ENCODE measurements around the gene ADIG. TPM values are rescaled to one million over a fixed set of nuclear protein-coding genes. Genes with fewer than 3 reads are reported as not detected.
"Not testable (repeated sequence)": the region's sequence is repeated elsewhere in the genome, so short reads cannot be mapped to it uniquely, and the experiment has no call there.

Gene ADIG
- polyA plus RNA-seq, 2 donors: not detected

GRCh38 chr20:38585404-38586180 is 4.6 kb downstream of the ADIG start:
- 75 to 83% methylated on average over 10 of the region's 10 CpGs for WGBS, 2 donors
- no peak overlapping the region for H3K27ac ChIP-seq (ENCODE audit: low read depth in 2 of 2, low read length in 1 of 2)
- H3K9me3 ChIP-seq (ENCODE audit: control insufficient read depth in 2 of 2, insufficient read depth in 1 of 2, low read depth in 1 of 2, low read length in 1 of 2): no peaks in the 10 kb centered on the region
- H3K4me1 ChIP-seq (ENCODE audit: control insufficient read depth in 2 of 2, insufficient read depth in 2 of 2, low read length in 1 of 2): peaks cover 0 to 7% of the 10 kb centered on the region in 2 donors
- H3K4me3 ChIP-seq (ENCODE audit: low read depth in 1 of 2, low read length in 2 of 2): no peak overlapping the region
- H3K27me3 ChIP-seq (ENCODE audit: control insufficient read depth in 1 of 2, insufficient read depth in 2 of 2, low read length in 2 of 2): no peaks in the 10 kb centered on the region
- no peaks in the 10 kb centered on the region for H3K36me3 ChIP-seq (ENCODE audit: control insufficient read depth in 2 of 2, insufficient read depth in 2 of 2, low read length in 1 of 2)

GRCh38 chr20:38586181-38586525 is 5.2 kb downstream of the ADIG start:
- peaks cover 0 to 6% of the 10 kb centered on the region in 2 donors for H3K4me1 ChIP-seq (ENCODE audit: control insufficient read depth in 2 of 2, insufficient read depth in 2 of 2, low read length in 1 of 2)
- WGBS, 2 donors: 58 to 65% methylated on average over 3 of the region's 3 CpGs
- no peaks in the 10 kb centered on the region for H3K27me3 ChIP-seq (ENCODE audit: control insufficient read depth in 1 of 2, insufficient read depth in 2 of 2, low read length in 2 of 2)
- H3K9me3 ChIP-seq (ENCODE audit: control insufficient read depth in 2 of 2, insufficient read depth in 1 of 2, low read depth in 1 of 2, low read length in 1 of 2): no peaks in the 10 kb centered on the region
- no peak overlapping the region for H3K27ac ChIP-seq (ENCODE audit: low read depth in 2 of 2, low read length in 1 of 2)
- H3K36me3 ChIP-seq (ENCODE audit: control insufficient read depth in 2 of 2, insufficient read depth in 2 of 2, low read length in 1 of 2): no peaks in the 10 kb centered on the region
- no peak overlapping the region for H3K4me3 ChIP-seq (ENCODE audit: low read depth in 1 of 2, low read length in 2 of 2)

- Histone ChIP-seq H3K27me3 (ENCODE audit: control insufficient read depth in 1 of 2, insufficient read depth in 2 of 2, low read length in 2 of 2) (no peaks in the 10 kb centered on the region), H3K9me3 (ENCODE audit: control insufficient read depth in 2 of 2, insufficient read depth in 1 of 2, low read depth in 1 of 2, low read length in 1 of 2) (no peaks in the 10 kb centered on the region), H3K4me1 (ENCODE audit: control insufficient read depth in 2 of 2, insufficient read depth in 2 of 2, low read length in 1 of 2) (peaks cover 0 to 5% of the 10 kb centered on the region in 2 donors), H3K4me3 (ENCODE audit: low read depth in 1 of 2, low read length in 2 of 2) (no peak overlapping the region), H3K36me3 (ENCODE audit: control insufficient read depth in 2 of 2, insufficient read depth in 2 of 2, low read length in 1 of 2) (no peaks in the 10 kb centered on the region), H3K27ac (ENCODE audit: low read depth in 2 of 2, low read length in 1 of 2) (no peak overlapping the region)
- WGBS, 2 donors: 86 to 88% methylated on average over 6 of the region's 6 CpGs
These were observed 7.3 kb downstream of the ADIG start for GRCh38 chr20:38588303-38588702.

GRCh38 chr20:38589351-38589750 is 8.4 kb downstream of the ADIG start:
- WGBS, 2 donors: 71 to 81% methylated on average over 4 of the region's 4 CpGs
- H3K4me1 ChIP-seq (ENCODE audit: control insufficient read depth in 2 of 2, insufficient read depth in 2 of 2, low read length in 1 of 2): peaks cover 0 to 5% of the 10 kb centered on the region in 2 donors
- H3K27ac ChIP-seq (ENCODE audit: low read depth in 2 of 2, low read length in 1 of 2): no peak overlapping the region

GRCh38 chr20:38589967-38590675 is 9.1 kb downstream of the ADIG start:
- no peak overlapping the region for H3K4me3 ChIP-seq (ENCODE audit: low read depth in 1 of 2, low read length in 2 of 2)
- no peaks in the 10 kb centered on the region for H3K9me3 ChIP-seq (ENCODE audit: control insufficient read depth in 2 of 2, insufficient read depth in 1 of 2, low read depth in 1 of 2, low read length in 1 of 2)
- 78 to 82% methylated on average over 3 of the region's 3 CpGs for WGBS, 2 donors
- no peak overlapping the region for H3K27ac ChIP-seq (ENCODE audit: low read depth in 2 of 2, low read length in 1 of 2)
- H3K4me1 ChIP-seq (ENCODE audit: control insufficient read depth in 2 of 2, insufficient read depth in 2 of 2, low read length in 1 of 2): peaks cover 0 to 5% of the 10 kb centered on the region in 2 donors
- H3K27me3 ChIP-seq (ENCODE audit: control insufficient read depth in 1 of 2, insufficient read depth in 2 of 2, low read length in 2 of 2): no peaks in the 10 kb centered on the region
- no peaks in the 10 kb centered on the region for H3K36me3 ChIP-seq (ENCODE audit: control insufficient read depth in 2 of 2, insufficient read depth in 2 of 2, low read length in 1 of 2)

More at GRCh38 chr20:38589351-38589750, 8.4 kb downstream of the ADIG start:
- Histone ChIP-seq H3K36me3 (ENCODE audit: control insufficient read depth in 2 of 2, insufficient read depth in 2 of 2, low read length in 1 of 2) (no peaks in the 10 kb centered on the region), H3K9me3 (ENCODE audit: control insufficient read depth in 2 of 2, insufficient read depth in 1 of 2, low read depth in 1 of 2, low read length in 1 of 2) (no peaks in the 10 kb centered on the region), H3K27me3 (ENCODE audit: control insufficient read depth in 1 of 2, insufficient read depth in 2 of 2, low read length in 2 of 2) (no peaks in the 10 kb centered on the region), H3K4me3 (ENCODE audit: low read depth in 1 of 2, low read length in 2 of 2) (no peak overlapping the region)

GRCh38 chr20:38590676-38591473 is 9.9 kb downstream of the ADIG start:
- peaks cover 0 to 5% of the 10 kb centered on the region in 2 donors for H3K4me1 ChIP-seq (ENCODE audit: control insufficient read depth in 2 of 2, insufficient read depth in 2 of 2, low read length in 1 of 2)
- H3K36me3 ChIP-seq (ENCODE audit: control insufficient read depth in 2 of 2, insufficient read depth in 2 of 2, low read length in 1 of 2): no peaks in the 10 kb centered on the region
- 68 to 71% methylated on average over 18 of the region's 18 CpGs for WGBS, 2 donors
- H3K27me3 ChIP-seq (ENCODE audit: control insufficient read depth in 1 of 2, insufficient read depth in 2 of 2, low read length in 2 of 2): no peaks in the 10 kb centered on the region
- H3K4me3 ChIP-seq (ENCODE audit: low read depth in 1 of 2, low read length in 2 of 2): no peak overlapping the region
- no peaks in the 10 kb centered on the region for H3K9me3 ChIP-seq (ENCODE audit: control insufficient read depth in 2 of 2, insufficient read depth in 1 of 2, low read depth in 1 of 2, low read length in 1 of 2)
- H3K27ac ChIP-seq (ENCODE audit: low read depth in 2 of 2, low read length in 1 of 2): no peak overlapping the region

GRCh38 chr20:38591474-38592410 is 10.7 kb downstream of the ADIG start:
- WGBS, 2 donors: 82 to 85% methylated on average over 21 of the region's 21 CpGs
- no peaks in the 10 kb centered on the region for H3K27me3 ChIP-seq (ENCODE audit: control insufficient read depth in 1 of 2, insufficient read depth in 2 of 2, low read length in 2 of 2)
- H3K9me3 ChIP-seq (ENCODE audit: control insufficient read depth in 2 of 2, insufficient read depth in 1 of 2, low read depth in 1 of 2, low read length in 1 of 2): no peaks in the 10 kb centered on the region
- no peaks in the 10 kb centered on the region for H3K36me3 ChIP-seq (ENCODE audit: control insufficient read depth in 2 of 2, insufficient read depth in 2 of 2, low read length in 1 of 2)
- peaks cover 0 to 5% of the 10 kb centered on the region in 2 donors for H3K4me1 ChIP-seq (ENCODE audit: control insufficient read depth in 2 of 2, insufficient read depth in 2 of 2, low read length in 1 of 2)
- no peak overlapping the region for H3K4me3 ChIP-seq (ENCODE audit: low read depth in 1 of 2, low read length in 2 of 2)
- no peak overlapping the region for H3K27ac ChIP-seq (ENCODE audit: low read depth in 2 of 2, low read length in 1 of 2)

- WGBS, 2 donors: 74 to 76% methylated on average over 3 of the region's 3 CpGs
- H3K36me3 ChIP-seq (ENCODE audit: control insufficient read depth in 2 of 2, insufficient read depth in 2 of 2, low read length in 1 of 2); H3K27ac ChIP-seq (ENCODE audit: low read depth in 2 of 2, low read length in 1 of 2); H3K9me3 ChIP-seq (ENCODE audit: control insufficient read depth in 2 of 2, insufficient read depth in 1 of 2, low read depth in 1 of 2, low read length in 1 of 2); H3K4me3 ChIP-seq (ENCODE audit: low read depth in 1 of 2, low read length in 2 of 2); H3K27me3 ChIP-seq (ENCODE audit: control insufficient read depth in 1 of 2, insufficient read depth in 2 of 2, low read length in 2 of 2); H3K4me1 ChIP-seq (ENCODE audit: control insufficient read depth in 2 of 2, insufficient read depth in 2 of 2, low read length in 1 of 2): not testable (repeated sequence)
These were observed 11.4 kb downstream of the ADIG start for GRCh38 chr20:38592411-38592790.

GRCh38 chr20:38594281-38594680 is 13.3 kb downstream of the ADIG start:
- 79 to 83% methylated on average over 12 of the region's 12 CpGs for WGBS, 2 donors
- not testable (repeated sequence) for H3K4me3 ChIP-seq (ENCODE audit: low read depth in 1 of 2, low read length in 2 of 2); H3K27me3 ChIP-seq (ENCODE audit: control insufficient read depth in 1 of 2, insufficient read depth in 2 of 2, low read length in 2 of 2); H3K4me1 ChIP-seq (ENCODE audit: control insufficient read depth in 2 of 2, insufficient read depth in 2 of 2, low read length in 1 of 2); H3K27ac ChIP-seq (ENCODE audit: low read depth in 2 of 2, low read length in 1 of 2); H3K36me3 ChIP-seq (ENCODE audit: control insufficient read depth in 2 of 2, insufficient read depth in 2 of 2, low read length in 1 of 2); H3K9me3 ChIP-seq (ENCODE audit: control insufficient read depth in 2 of 2, insufficient read depth in 1 of 2, low read depth in 1 of 2, low read length in 1 of 2)
